Endothelial cell of umbilical vein (primary cell): ENCODE results near the gene LOX. TPM values are rescaled to one million over a fixed set of nuclear protein-coding genes. Genes with fewer than 3 reads are reported as not detected.

ENCODE experiments used
- BruUV-seq: library from RNA; stranded (reverse); fragments of 400-500 nt; replicated peaks from 2 replicates; lab custom pipeline; 2021; lab: Mats Ljungman, UMichigan
- CTCF ChIA-PET: fragments of 300-600, 350-600 bp; sonication (Branson Sonifier 250); formaldehyde crosslinking; loops from one replicate; lab custom pipeline; 2021; ENCODE audit warnings: antibody characterized with exemption, inconsistent platforms; lab: Charles Lee
- POLR2A ChIA-PET: fragments of 300-600, 350-600 bp; sonication (Branson Sonifier 250); formaldehyde crosslinking; loops from one replicate; lab custom pipeline; 2021; ENCODE audit warnings: antibody characterized with exemption, inconsistent platforms; lab: Charles Lee
- DNase-seq: peaks from one replicate; pipeline ENCODE4 v3.0.0-alpha.2; 2011; ENCODE audit warnings: low read depth, low spot score
- FAIRE-seq: peaks from 2 replicates; lab custom pipeline; 2011; peaks lifted over from hg19 to GRCh38; lab: Jason Lieb, UNC
- H2AFZ ChIP-seq: 2 replicates; pipeline ENCODE4 v1.6.0; 2012; ENCODE audit warnings: low read depth, low read length, control low read depth, inconsistent platforms
- H3K27ac ChIP-seq: 2 replicates; pipeline ENCODE4 v1.5.1; 2011; ENCODE audit warnings: low read depth, mild to moderate bottlenecking, control low read depth, low read length, moderate library complexity; ENCODE audit not compliant: insufficient read depth
- H3K27me3 ChIP-seq, 2 experiments: 2 replicates each; pipeline versions ENCODE4 v1.6.0 to v1.6.1; 2011; ENCODE audit warnings: low read length in 2 of 2, mixed read lengths in 1 of 2; ENCODE audit not compliant: control insufficient read depth in 2 of 2, insufficient read depth in 2 of 2
- H3K36me3 ChIP-seq, 2 experiments: 2 replicates in 1 of 2; 3 replicates in 1 of 2; pipeline ENCODE4 v1.5.1; 2011; ENCODE audit warnings: low read length in 2 of 2, mild to moderate bottlenecking in 1 of 2, moderate library complexity in 1 of 2; ENCODE audit not compliant: control insufficient read depth in 2 of 2, insufficient read depth in 2 of 2; ENCODE audit errors: extremely low read depth in 1 of 2
- H3K4me1 ChIP-seq: 3 replicates; pipeline ENCODE4 v1.5.1; 2011; ENCODE audit warnings: mild to moderate bottlenecking, low read length; ENCODE audit not compliant: control insufficient read depth, insufficient read depth; ENCODE audit errors: extremely low read depth
- H3K4me2 ChIP-seq: 2 replicates; pipeline ENCODE4 v1.6.1; 2011; ENCODE audit warnings: low read length, control low read depth, mixed read lengths; ENCODE audit not compliant: insufficient read depth
- H3K4me3 ChIP-seq, 3 experiments: fragments of 200-600 bp in 1 of 3; sonication (generic), shearing (Covaris generic) in 1 of 3; replicated peaks in 1 of 3; 2 replicates each; pipeline ENCODE4 v1.5.1; 2011 to 2016; ENCODE audit warnings: control low read depth in 3 of 3, low read length in 3 of 3, mild to moderate bottlenecking in 2 of 3, inconsistent platforms in 1 of 3, low read depth in 1 of 3, moderate library complexity in 1 of 3; ENCODE audit not compliant: insufficient read depth in 1 of 3
- H3K79me2 ChIP-seq: 2 replicates; pipeline ENCODE4 v1.6.0; 2012; ENCODE audit warnings: low read length, inconsistent platforms; ENCODE audit not compliant: control insufficient read depth, insufficient read depth
- H3K9ac ChIP-seq: replicated peaks from 2 replicates; pipeline ENCODE3; 2011; ENCODE audit warnings: low read length, control low read depth; ENCODE audit not compliant: insufficient read depth; ENCODE audit errors: extremely low read depth
- H3K9me1 ChIP-seq: replicated peaks from 3 replicates; pipeline ENCODE4 v1.6.0; 2011; ENCODE audit warnings: mild to moderate bottlenecking, low read length; ENCODE audit not compliant: control insufficient read depth, insufficient read depth; ENCODE audit errors: extremely low read depth
- H3K9me3 ChIP-seq: replicated peaks from 2 replicates; pipeline ENCODE4 v1.5.1; 2012; ENCODE audit warnings: low read length, inconsistent platforms; ENCODE audit not compliant: control insufficient read depth, insufficient read depth
- H4K20me1 ChIP-seq: replicated peaks from 2 replicates; pipeline ENCODE3; 2011; ENCODE audit warnings: mild to moderate bottlenecking, low read length; ENCODE audit not compliant: control insufficient read depth, insufficient read depth; ENCODE audit errors: extremely low read depth
- CTCF ChIP-seq, 2 donors: IDR thresholded peaks; 1 replicate in 1 of 2; 2 replicates in 1 of 2; pipeline ENCODE4 v1.5.1; 2011; ENCODE audit warnings: low read length in 2 of 2, mild to moderate bottlenecking in 2 of 2, moderate library complexity in 2 of 2, control low read depth in 1 of 2, inconsistent platforms in 1 of 2, low read depth in 1 of 2; ENCODE audit not compliant: insufficient read depth in 1 of 2; ENCODE audit errors: extremely low read depth in 1 of 2
- FOS ChIP-seq: IDR thresholded peaks from 2 replicates; pipeline ENCODE4 v1.6.1; 2011; ENCODE audit warnings: mild to moderate bottlenecking, low read length, moderate library complexity, borderline replicate concordance; ENCODE audit not compliant: insufficient read depth
- GATA2 ChIP-seq: IDR thresholded peaks from 2 replicates; pipeline ENCODE4 v1.7.0; 2011; ENCODE audit warnings: low read depth, mild to moderate bottlenecking, moderate library complexity, mixed read lengths, low read length; ENCODE audit not compliant: insufficient read length, insufficient read depth
- dilution Hi-C: fragments of 300-500 bp; cut with MboI; formaldehyde crosslinking; loops from one replicate; pipeline ENCODE4 v1.15.0; 2019; ENCODE audit warnings: low sequenced_read_pairs; ENCODE audit not compliant: extremely low pct_ligation_motif_present
- intact Hi-C: fragments of 100-400 bp; cut with micrococcal nuclease; formaldehyde crosslinking; loops from one replicate; pipeline ENCODE4 v1.10.0; 2022
- polyA plus RNA-seq, 4 experiments: library from polyadenylated mRNA; depleted of rRNA in 3 of 4; stranded (reverse) in 3 of 4; unstranded in 1 of 4; fragments of >200 nt; gene quantifications; 2 replicates each; pipeline versions ENCODE4 v1.2.1 to v1.2.3, GENCODE V29; 2011 to 2012; ENCODE audit warnings: missing spikeins in 1 of 4
- total RNA-seq: library from RNA; stranded (reverse); gene quantifications from 2 replicates; pipeline ENCODE4 v1.2.3, GENCODE V29; 2021

The LOX gene
- total and polyA plus RNA-seq, 2 donors (not counting 3 experiments of a cell fraction or from before 2014, with no cell fraction given) = 39.0 to 79.1 TPM

DNA sequence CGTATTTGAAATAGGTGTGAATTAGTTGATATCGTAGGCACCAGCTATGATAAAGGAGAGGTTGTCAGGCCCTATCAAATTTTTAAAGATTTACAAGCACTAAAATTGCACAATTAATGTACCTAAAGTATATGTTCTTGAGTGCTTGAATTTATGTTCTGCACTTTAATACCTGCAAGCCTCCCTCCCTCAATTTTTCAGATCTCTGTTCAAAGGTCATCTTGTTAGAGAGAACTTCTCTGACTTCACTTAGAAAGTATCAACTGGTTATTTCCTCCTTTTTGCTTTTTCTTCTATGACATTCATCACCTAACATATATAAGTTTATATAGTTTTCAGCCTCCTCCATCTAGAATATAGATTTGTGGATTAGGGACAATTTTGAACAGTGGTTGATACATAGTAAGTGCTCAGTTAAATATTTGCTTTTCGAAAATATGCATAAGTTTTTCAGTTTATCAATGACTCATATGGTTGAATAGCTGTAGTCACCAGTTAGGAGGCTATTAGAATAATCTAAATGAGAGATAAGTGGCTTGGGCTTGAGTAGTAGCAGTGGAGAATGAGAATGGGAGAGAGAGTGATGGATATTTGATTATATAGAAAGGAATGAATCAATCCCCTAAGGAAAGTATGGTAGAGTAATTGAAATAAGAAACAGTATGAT is 37.3 kb downstream of the LOX start:
- no TSS peak for BruUV-seq

More for the DNA sequence above, 37.3 kb downstream of the LOX start:
- ChIA-PET POLR2A (no interaction called here), CTCF (interaction anchor here (1.6 kb wide), 1 partner anchor 36 kb away, joined by 5 read pairs; no protein-coding TSS in a partner anchor)
- H4K20me1 ChIP-seq = no peaks in the 10 kb centered on the region
- dilution Hi-C loops (no loop called here), intact Hi-C loops (no loop called here)
- H3K9me3 ChIP-seq = no peaks in the 10 kb centered on the region
- FAIRE-seq (no peak), DNase-seq (no peak)
- no peaks in the 10 kb centered on the region for H3K36me3 ChIP-seq
- H2AFZ ChIP-seq = no peak overlapping the region
- no peaks in the 10 kb centered on the region for H3K27me3 ChIP-seq
- H3K4me2 ChIP-seq = no peak overlapping the region
- H3K27ac ChIP-seq = no peak overlapping the region
- H3K9ac ChIP-seq = no peak overlapping the region
- H3K4me1 ChIP-seq = no peaks in the 10 kb centered on the region
- H3K79me2 ChIP-seq = no peaks in the 10 kb centered on the region
- no peaks in the 10 kb centered on the region for H3K9me1 ChIP-seq
- TF ChIP-seq GATA2 (no peak), FOS (no peak), CTCF (IDR thresholded peaks at IDR 0.05; ENCODE audit: extremely low read depth in 1 of 2, insufficient read depth in 1 of 2, low read depth in 1 of 2, low read length in 2 of 2) (no peak)
- H3K4me3 ChIP-seq = no peak overlapping the region
